ENCODE results near the gene MOGAT1.
A peak's percentile ranks its signal among the peaks of the same experiment; 100 is the strongest.
"Not testable (repeated sequence)": the region's sequence is repeated elsewhere in the genome, so short reads cannot be mapped to it uniquely, and the experiment has no call there.

MOGAT1 gene

GRCh38 chr2:222686086-222686750 is 14.8 kb downstream of the MOGAT1 start:
- no peak for TF ChIP-seq CTCF (IDR thresholded peaks at IDR 0.05; ENCODE audit: insufficient read depth, low read depth, low read length, missing control alignments)
- H3K4me3 ChIP-seq (ENCODE audit: low read length), result no peak overlapping the region

GRCh38 chr2:222688917-222689316 is 17.5 kb downstream of the MOGAT1 start:
- H3K4me3 ChIP-seq (ENCODE audit: low read length), result no peak overlapping the region
- no peak for TF ChIP-seq CTCF (IDR thresholded peaks at IDR 0.05; ENCODE audit: insufficient read depth, low read depth, low read length, missing control alignments)
- DNase-seq (ENCODE audit: low read depth), result no peak

More at GRCh38 chr2:222686086-222686750, 14.8 kb downstream of the MOGAT1 start:
- DNase-seq (ENCODE audit: low read depth), result no peak

GRCh38 chr2:222689322-222689721 is 17.9 kb downstream of the MOGAT1 start:
- H3K4me3 ChIP-seq (ENCODE audit: low read length), result no peak overlapping the region
- DNase-seq (ENCODE audit: low read depth), result no peak
- TF ChIP-seq CTCF (IDR thresholded peaks at IDR 0.05; ENCODE audit: insufficient read depth, low read depth, low read length, missing control alignments), result no peak

- H3K4me3 ChIP-seq (ENCODE audit: low read length), result no peak overlapping the region
- DNase-seq (ENCODE audit: low read depth), result peak; percentile 76
- TF ChIP-seq CTCF (IDR thresholded peaks at IDR 0.05; ENCODE audit: insufficient read depth, low read depth, low read length, missing control alignments), result peak; percentile 100
Observed at GRCh38 chr2:222690564-222691200, 19.2 kb downstream of the MOGAT1 start.

- not testable (repeated sequence) for DNase-seq (ENCODE audit: low read depth); H3K4me3 ChIP-seq (ENCODE audit: low read length)
Observed at GRCh38 chr2:222693413-222693812, 22.0 kb downstream of the MOGAT1 start.

- TF ChIP-seq CTCF (IDR thresholded peaks at IDR 0.05; ENCODE audit: insufficient read depth, low read depth, low read length, missing control alignments), result peak; percentile 23
- peak; percentile 54 for DNase-seq (ENCODE audit: low read depth)
- no peak overlapping the region for H3K4me3 ChIP-seq (ENCODE audit: low read length)
Observed at GRCh38 chr2:222693837-222694236, 22.4 kb downstream of the MOGAT1 start.

GRCh38 chr2:222698276-222698675 is 26.8 kb downstream of the MOGAT1 start:
- no peak overlapping the region for H3K4me3 ChIP-seq (ENCODE audit: low read length)
- DNase-seq (ENCODE audit: low read depth), result no peak
- TF ChIP-seq CTCF (IDR thresholded peaks at IDR 0.05; ENCODE audit: insufficient read depth, low read depth, low read length, missing control alignments), result no peak

Data from epithelial cell of esophagus (primary cell).